Measurements from ENCODE around the gene STX16.
"Not testable (repeated sequence)": the region's sequence is repeated elsewhere in the genome, so short reads cannot be mapped to it uniquely, and the experiment has no call there.

Gene STX16

DNA sequence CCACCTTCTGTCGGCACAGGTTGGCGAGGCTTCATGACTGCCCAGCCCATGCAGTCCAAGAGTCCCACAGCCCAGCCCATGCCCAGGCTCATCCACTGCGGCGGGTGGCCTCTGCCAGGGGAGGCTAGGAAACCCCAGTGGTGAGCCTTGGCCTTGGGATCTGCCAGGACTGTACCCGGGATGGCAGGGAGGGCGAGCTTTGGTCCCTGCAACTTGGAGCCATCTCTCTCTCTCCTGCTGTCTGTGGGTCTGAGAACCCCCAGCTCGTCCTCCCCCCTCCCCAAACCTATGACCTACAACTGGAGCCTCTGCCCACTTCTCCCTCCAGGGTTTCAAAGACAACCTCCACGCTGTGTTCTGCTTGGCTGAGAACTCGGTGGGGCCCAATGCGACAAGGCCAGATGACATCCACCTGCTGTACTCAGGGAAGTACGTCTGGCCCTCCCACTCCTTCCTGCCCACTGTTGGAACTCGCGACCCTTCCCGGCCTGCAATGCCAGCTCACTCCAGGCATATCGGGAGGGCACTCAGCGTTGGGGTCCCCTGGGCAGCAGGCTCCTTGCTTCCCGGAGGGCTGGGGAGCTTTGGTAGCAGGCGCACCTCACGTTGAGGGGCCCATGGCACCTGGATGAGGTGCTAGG, 61.2 kb downstream of the STX16 start:
- DNase-seq (ENCODE audit: low read depth), result no peak

DNA sequence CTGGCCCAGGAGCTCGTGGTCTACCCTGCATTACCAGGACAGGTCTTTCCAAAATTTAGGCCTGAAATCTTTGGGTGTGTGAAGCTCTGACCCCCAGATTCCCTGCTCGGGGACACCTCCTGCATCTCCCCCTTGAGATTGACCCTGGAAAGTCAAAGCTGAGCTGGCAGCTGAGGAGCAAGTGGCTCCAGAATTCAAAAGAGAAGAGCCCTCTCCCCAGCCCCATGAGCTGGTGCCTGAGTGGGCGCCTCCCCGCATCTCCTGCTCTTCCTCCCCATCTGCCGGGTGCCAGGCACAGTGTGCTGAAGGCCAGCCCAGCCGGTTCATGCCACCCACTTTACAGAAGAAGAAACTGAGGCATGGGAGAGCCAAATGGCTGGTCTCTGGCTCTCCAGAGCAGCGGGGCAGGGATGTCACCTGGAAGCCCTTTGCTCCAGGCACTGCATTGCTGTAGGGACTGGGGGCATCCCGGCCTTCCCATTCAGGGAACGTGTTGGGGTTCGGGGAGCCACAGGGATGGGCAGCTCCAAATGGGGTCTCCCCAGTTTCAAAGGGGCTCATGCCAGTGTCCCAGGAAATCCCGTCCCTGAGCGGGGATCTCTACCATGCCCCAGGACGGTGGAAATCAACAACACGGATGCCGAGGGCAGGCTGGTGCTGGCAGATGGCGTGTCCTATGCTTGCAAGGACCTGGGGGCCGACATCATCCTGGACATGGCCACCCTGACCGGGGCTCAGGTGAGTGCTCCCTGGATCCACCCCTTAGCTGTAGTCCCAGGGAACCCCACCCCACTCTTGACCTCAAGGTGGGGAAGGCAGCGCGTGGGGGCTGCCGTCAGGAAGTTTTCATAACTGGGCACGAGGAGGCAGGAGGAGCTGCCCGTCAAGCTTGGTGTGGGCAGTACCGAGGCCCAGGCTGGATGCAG, 62.0 kb downstream of the STX16 start:
- DNase-seq (ENCODE audit: low read depth), result no peak

DNA sequence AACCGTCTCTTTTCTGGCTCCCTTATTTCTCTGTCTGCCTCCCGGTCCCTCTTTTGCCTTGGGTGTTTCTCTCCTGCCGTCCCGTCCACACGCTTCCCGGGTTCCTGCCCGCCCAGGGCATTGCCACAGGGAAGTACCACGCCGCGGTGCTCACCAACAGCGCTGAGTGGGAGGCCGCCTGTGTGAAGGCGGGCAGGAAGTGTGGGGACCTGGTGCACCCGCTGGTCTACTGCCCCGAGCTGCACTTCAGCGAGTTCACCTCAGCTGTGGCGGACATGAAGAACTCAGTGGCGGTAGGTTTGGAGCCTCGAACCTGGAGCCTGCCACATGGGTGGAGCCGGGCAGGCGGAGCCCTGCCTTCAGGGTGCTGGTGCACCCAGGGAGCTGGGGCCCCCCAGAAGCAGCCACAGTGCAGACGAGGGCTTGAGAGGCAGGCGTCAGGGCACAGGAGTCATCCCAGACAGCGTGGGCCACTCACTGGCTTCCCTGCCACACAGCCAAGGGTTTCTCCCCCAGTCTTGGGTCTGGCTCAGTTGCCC, 62.8 kb downstream of the STX16 start:
- no peak for DNase-seq (ENCODE audit: low read depth)

DNA sequence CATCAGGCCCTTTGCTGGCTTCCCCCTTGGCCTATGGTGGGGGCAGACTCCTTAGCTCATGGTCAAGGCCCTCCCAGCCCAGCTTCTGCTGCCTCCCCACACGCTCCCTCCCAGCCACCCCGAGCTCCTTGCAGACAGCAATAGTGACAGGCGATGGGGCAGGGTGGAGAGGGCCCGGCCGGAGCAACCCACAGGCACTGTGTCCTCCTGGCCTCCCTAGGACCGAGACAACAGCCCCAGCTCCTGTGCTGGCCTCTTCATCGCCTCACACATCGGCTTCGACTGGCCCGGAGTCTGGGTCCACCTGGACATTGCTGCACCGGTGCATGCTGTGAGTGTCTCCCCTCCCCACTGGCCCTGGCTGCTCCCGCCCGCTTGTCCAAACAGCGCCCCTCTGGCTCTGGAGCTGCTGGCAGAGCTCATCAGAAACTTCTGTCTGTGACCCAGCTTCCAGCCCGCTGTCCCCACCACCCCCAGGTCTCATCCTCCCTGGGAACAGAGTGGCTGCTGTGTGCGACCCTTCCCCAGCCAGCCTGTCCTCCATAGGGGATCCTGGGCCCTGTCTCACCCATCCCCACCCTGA, 63.3 kb downstream of the STX16 start:
- no peak for DNase-seq (ENCODE audit: low read depth)

DNA sequence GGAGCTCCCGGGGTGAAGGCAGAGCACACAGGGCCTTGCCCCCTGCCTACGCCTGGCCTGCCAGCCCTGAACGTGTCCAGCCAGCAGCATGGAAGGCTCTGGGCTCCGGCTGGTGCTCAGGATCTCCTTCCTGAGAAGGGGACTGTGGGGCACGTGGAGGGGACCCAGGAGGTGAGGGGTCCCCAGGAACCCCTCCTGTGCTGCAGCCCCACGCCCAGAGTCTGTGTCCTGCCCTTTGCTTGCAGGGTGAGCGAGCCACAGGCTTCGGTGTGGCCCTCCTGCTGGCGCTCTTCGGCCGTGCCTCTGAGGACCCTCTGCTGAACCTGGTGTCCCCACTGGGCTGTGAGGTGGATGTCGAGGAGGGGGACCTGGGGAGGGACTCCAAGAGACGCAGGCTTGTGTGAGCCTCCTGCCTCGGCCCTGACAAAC, 63.9 kb downstream of the STX16 start:
- no peak for DNase-seq (ENCODE audit: low read depth)

GRCh38 chr20:58715391-58715800, 64.3 kb downstream of the STX16 start:
- DNase-seq (ENCODE audit: low read depth), result no peak

DNA sequence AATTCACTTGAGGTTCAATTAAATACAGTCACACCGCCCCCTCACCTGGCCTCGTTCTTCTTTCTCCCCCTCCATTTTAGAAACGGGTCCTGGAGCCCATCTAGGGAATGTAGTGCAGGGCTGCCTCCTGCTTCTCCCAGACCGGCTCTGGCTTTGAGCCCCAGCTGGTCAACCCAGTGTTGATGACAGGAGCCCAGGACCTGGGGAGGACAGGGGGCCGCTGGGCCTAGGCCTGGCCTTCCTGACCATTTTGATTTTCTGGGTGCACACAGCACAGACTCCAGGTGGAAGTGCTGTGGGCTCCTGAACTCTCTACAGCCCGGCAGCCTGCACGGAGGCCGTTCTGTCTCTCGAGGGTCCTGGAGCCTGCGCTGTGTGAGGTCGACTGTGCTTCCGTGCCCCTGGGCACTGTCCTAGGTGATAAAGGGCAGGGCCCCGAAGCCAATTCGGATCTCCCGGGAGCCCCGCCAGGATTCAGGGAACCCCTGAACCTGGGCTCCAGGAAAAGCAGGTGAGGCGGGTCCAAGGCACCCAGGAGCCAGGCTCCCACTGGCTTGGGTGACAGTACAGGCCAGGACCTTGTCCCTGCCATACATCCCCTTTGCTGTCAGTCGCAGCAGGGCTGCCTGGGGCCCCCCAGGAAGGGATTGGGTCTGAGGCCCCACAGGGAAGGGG, 64.9 kb downstream of the STX16 start:
- no peak for DNase-seq (ENCODE audit: low read depth)

GRCh38 chr20:58716476-58717277, 65.6 kb downstream of the STX16 start:
- no peak for DNase-seq (ENCODE audit: low read depth)

DNA sequence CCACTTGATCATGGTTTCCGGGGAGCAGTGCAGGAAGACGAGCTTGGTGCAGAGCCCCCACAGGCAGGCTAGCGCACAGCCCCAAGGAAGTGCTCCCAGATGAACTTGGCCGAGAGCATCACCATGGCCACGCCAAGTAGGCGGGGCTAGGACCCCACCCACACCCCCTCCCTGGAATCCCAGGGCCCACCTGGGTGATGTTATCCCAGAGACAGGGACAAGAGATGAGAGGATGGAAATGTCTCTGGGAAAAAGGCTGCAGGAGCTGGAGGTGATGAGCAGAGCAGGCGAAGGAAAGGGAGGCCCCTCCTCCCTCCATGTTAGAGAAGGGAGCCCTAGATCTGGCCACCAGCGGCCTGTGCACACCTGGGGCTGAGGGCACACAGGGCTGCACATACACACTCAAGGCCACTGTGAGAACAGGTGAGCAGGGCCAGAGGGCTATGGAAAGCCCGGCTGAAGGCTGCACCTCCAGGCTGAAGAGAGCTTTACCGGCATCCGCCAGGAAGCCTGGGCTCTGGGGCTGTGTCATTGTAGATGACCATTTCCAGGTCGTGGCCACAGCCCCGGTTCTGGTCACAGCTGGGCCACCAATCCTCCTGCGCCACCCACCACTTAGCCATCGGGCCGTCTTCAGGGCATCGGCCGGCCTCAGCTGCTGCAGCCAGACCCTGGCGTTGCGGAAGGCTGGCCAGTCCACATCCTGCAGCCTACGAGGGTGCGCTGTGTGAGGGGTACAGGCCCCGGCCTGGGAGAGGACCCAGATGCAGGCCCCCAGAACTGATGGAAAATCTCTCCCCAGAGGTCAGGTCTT, 66.4 kb downstream of the STX16 start:
- no peak for DNase-seq (ENCODE audit: low read depth)

DNA sequence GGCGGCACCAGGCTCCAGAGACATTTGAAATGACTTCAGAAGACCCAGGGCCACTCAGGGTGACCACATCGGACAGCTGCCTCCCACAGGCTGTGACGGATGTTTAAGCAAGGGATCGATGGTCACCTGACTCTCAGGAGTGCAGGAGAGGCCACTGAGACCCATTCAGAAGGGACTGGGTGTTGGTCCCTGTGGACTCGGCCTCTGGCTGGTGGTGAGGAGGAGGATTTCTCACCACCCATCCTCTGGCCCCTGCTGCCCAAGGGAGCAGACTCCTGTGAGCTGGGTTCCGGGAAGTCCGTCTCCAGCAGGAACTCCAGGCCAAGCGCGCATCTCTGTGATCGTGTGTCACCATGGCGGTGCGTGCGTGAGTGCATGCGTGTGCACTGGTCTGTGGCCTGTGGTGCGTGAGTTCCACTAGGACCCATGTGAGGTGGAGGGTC, 67.1 kb downstream of the STX16 start:
- no peak for DNase-seq (ENCODE audit: low read depth)

DNA sequence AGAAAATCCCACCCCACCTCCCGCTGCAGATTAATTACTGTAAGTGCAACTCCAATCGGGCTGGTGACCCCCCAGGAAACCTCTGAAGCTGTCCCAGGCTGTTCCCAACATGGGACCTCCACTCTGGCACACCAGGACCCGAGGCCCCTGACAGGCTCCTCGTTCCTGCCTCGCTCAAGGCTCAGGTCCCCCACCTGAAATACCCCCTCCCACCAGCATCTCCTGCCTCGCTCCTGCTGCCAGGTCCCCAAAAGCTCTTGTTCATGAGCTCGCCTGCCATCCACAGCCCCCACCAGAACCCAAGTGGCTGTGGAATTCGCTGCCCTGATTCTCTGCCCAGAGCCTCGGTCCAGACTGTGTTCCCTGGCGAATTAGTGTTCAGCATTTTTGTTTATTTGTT, 67.6 kb downstream of the STX16 start:
- DNase-seq (ENCODE audit: low read depth), result no peak

GRCh38 chr20:58719258-58719657, 68.2 kb downstream of the STX16 start:
- DNase-seq (ENCODE audit: low read depth), result no peak

DNA sequence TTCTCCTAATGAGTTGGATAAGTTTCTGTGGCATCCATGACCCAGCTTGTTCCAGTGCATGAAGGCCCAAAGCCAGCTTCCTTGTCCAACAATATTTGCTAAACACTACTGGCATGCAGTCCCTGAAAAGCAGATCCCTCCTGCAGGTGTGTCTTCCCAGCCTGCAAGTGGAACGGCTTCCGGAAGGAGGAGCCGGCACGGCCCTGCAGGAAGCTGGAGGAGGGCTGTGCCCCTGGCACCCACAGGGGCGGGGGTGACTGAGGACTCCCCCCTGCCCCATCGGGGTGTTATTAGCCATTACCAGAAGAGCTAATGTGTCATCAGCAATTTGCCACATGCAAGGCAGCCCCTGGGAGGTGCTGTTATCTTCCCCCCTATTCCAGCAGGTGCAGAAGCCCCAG, 68.9 kb downstream of the STX16 start:
- DNase-seq (ENCODE audit: low read depth), result no peak

- DNase-seq (ENCODE audit: low read depth), result no peak
Observed at GRCh38 chr20:58720890-58721289, 69.8 kb downstream of the STX16 start.

GRCh38 chr20:58721951-58722778, 71.1 kb downstream of the STX16 start:
- no peak for DNase-seq (ENCODE audit: low read depth)

DNA sequence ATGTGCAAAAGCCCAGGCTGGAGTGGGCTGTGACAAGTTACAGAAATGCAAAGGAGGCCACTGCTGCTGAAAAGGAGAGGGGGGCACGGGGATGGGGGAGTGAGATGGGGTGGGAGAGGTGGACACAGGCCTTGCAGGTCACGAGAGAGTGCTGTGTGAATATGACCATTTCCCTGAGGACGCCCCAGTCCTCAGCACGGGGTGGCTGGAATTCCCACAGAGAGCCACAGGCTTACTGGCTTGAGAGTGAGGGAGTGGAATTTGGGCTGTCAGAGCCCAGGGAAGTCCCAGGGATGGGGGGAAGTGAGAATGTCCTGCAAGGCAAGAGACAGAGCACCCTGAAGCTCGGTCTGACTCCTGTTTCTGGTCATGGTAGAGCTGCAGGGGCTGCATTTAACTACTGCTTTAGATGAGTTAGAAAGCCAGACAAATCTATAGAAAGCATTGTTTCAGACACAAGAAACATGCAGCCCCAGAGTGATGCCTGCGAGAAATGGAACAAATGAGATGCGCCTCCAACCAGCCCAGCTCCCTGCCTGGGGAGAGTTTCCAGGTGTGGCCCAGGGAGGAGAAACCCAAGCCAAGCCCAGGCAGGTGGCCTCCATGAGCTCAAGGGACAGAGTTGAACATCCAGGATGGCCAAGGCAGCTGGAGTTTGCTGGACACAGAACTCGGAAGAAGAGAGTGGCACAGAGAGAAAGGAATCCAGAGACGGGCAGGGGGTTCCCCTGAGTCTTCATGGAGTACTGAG, 72.0 kb downstream of the STX16 start:
- DNase-seq (ENCODE audit: low read depth), result no peak

DNA sequence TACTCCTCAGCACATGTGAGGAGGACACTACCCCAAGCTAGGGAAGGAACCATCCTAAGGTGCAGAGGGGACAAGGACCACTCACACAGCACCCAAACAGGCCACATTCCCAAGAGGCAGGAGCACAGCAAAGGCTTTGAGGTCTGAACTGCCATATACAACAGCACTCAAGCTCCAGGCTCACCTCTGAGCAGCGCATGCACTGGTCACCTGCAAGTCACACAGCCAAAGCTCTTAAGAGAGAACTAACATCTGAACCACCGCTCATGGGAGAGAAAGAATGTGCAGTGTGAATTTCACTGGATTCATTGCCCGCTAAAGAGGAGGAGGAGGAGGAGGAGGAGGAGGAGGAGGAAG, 72.5 kb downstream of the STX16 start:
- no peak for DNase-seq (ENCODE audit: low read depth)

DNA sequence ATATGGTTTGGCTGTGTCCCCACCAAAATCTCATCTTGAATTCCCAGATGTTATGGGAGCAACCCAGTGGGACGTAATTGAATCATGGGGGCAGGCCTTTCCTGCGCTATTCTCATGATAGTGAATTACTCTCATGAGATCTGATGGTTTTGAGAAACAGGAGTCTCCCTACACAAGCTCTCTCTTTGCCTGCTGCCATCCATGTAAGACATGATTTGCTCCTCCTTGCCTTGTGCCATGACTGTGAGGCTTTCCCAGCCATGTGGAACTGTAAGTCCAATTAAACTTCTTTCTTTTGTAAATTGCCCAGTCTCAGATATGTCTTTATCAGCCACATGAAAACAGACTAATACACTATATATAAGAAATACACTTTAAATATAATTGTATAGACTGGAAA, 75.1 kb downstream of the STX16 start:
- DNase-seq (ENCODE audit: low read depth), result not testable (repeated sequence)

Data from stimulated activated CD8-positive, alpha-beta memory T cell treated with anti-CD3 and anti-CD28 coated beads, Interleukin-4, amount 100 ng/mL, for 24 hours (primary cell).